ENCODE measurements around the gene RTBDN.

DNA sequence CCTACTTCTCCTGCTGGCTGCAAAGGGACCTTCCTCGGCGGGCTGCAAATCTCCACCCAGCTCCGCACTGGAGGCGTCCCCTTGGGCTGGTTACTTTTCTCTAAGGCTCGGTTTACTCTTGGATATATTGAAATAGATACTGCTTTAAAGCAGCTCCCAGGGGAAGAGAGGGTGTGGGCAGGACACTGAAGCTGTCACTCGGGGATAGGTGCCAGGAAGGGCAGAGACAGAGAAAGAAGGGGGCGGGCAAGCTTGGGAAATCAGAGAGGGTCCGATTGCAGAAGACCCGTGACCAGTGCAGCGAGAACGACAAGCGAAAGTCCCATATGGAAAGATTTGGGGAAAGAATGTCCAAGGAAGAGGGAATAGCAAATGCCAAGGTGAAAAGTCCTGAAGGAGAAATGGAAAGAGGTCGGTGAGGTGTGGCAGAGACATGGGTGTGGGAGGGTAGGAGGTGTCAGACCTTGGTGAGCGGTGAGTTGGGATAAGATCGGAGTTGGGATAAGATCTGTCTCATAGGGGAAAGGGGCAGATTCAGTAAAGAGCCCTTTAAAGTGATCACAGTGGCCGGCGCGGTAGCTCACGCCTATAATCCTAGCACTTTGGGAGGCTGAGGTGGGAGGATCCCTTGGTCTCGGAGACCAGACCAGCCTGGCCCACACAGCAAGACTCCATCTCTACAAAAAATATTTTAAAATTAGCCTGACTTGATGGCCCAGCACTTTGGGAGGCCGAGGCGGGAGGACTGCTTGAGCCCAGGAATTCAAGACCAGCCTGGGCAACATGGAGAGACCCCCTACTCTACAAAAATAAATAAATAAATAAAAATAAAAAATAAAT is 31.9 kb downstream of the RTBDN start:
- TF ChIP-seq, protein P1, sequence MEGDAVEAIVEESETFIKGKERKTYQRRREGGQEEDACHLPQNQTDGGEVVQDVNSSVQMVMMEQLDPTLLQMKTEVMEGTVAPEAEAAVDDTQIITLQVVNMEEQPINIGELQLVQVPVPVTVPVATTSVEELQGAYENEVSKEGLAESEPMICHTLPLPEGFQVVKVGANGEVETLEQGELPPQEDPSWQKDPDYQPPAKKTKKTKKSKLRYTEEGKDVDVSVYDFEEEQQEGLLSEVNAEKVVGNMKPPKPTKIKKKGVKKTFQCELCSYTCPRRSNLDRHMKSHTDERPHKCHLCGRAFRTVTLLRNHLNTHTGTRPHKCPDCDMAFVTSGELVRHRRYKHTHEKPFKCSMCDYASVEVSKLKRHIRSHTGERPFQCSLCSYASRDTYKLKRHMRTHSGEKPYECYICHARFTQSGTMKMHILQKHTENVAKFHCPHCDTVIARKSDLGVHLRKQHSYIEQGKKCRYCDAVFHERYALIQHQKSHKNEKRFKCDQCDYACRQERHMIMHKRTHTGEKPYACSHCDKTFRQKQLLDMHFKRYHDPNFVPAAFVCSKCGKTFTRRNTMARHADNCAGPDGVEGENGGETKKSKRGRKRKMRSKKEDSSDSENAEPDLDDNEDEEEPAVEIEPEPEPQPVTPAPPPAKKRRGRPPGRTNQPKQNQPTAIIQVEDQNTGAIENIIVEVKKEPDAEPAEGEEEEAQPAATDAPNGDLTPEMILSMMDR (IDR thresholded peaks at IDR 0.05; ENCODE audit: insufficient read depth, low read length): no peak
- TF ChIP-seq POLR2AphosphoS5 (IDR thresholded peaks at IDR 0.05; ENCODE audit: low read depth) (no peak), GABPA (IDR thresholded peaks at IDR 0.05; ENCODE audit: low read depth) (no peak)

Measured in HL-60 (cell line).